22Rv1 (cell line): ENCODE data around the gene WWC2.

ENCODE experiments used
- H3K27ac ChIP-seq: fragments of 450-650 bp; 2 replicates; pipeline ENCODE4 v1.5.1; 2017
- CTCF ChIP-seq: fragments of 450-650 bp; IDR thresholded peaks from 2 replicates; pipeline ENCODE4 v1.5.1; 2017; ENCODE audit warnings: mild to moderate bottlenecking
- ZFX ChIP-seq: fragments of 450-650 bp; IDR thresholded peaks from 2 replicates; pipeline ENCODE4 v1.6.1; 2017; ENCODE audit warnings: antibody characterized with exemption, borderline replicate concordance

Gene WWC2

GRCh38 chr4:183205193-183205592, 106.1 kb downstream of the WWC2 start:
- no peak for TF ChIP-seq ZFX
- no peak for TF ChIP-seq CTCF
- H3K27ac ChIP-seq = no peak overlapping the region

GRCh38 chr4:183205709-183206108, 106.7 kb downstream of the WWC2 start:
- TF ChIP-seq ZFX (no peak), CTCF (no peak)

GRCh38 chr4:183211533-183211932, 112.5 kb downstream of the WWC2 start:
- TF ChIP-seq ZFX (no peak), CTCF (no peak)
- no peak overlapping the region for H3K27ac ChIP-seq

More at GRCh38 chr4:183205709-183206108, 106.7 kb downstream of the WWC2 start:
- no peak overlapping the region for H3K27ac ChIP-seq

- no peak overlapping the region for H3K27ac ChIP-seq
- TF ChIP-seq ZFX = no peak
- TF ChIP-seq CTCF = no peak
Measured at GRCh38 chr4:183213996-183214395, 114.9 kb downstream of the WWC2 start.

GRCh38 chr4:183214912-183215488, 115.9 kb downstream of the WWC2 start:
- TF ChIP-seq CTCF (no peak), ZFX (no peak)
- no peak overlapping the region for H3K27ac ChIP-seq

GRCh38 chr4:183220236-183220635, 121.2 kb downstream of the WWC2 start:
- TF ChIP-seq CTCF (no peak), ZFX (no peak)
- no peak overlapping the region for H3K27ac ChIP-seq

- H3K27ac ChIP-seq = no peak overlapping the region
- TF ChIP-seq CTCF (no peak), ZFX (no peak)
Measured at GRCh38 chr4:183223053-183223452, 124.0 kb downstream of the WWC2 start.
